ENCODE measurements around the gene KIAA0825.

KIAA0825 gene

GRCh38 chr5:94288937-94289336 lies 329.5 kb downstream of the KIAA0825 start:
- no peak for FAIRE-seq

- no peak for FAIRE-seq
These were observed 332.4 kb downstream of the KIAA0825 start for GRCh38 chr5:94285984-94286383.

- no peak for FAIRE-seq
These were observed 335.3 kb downstream of the KIAA0825 start for GRCh38 chr5:94283093-94283492.

GRCh38 chr5:94281236-94281801 lies 337.1 kb downstream of the KIAA0825 start:
- no peak for FAIRE-seq

GRCh38 chr5:94276751-94277150 lies 341.7 kb downstream of the KIAA0825 start:
- no peak for FAIRE-seq

- no peak for FAIRE-seq
These were observed 342.4 kb downstream of the KIAA0825 start for GRCh38 chr5:94276048-94276447.

- no peak for FAIRE-seq
These were observed 343.7 kb downstream of the KIAA0825 start for GRCh38 chr5:94274707-94275106.

- FAIRE-seq, result no peak
These were observed 350.2 kb downstream of the KIAA0825 start for GRCh38 chr5:94268226-94268625.

GRCh38 chr5:94267350-94267899 lies 351.0 kb downstream of the KIAA0825 start:
- FAIRE-seq, result no peak

GRCh38 chr5:94266170-94266569 lies 352.2 kb downstream of the KIAA0825 start:
- FAIRE-seq, result no peak

GRCh38 chr5:94263068-94263467 lies 355.3 kb downstream of the KIAA0825 start:
- no peak for FAIRE-seq

GRCh38 chr5:94260096-94260495 lies 358.3 kb downstream of the KIAA0825 start:
- FAIRE-seq, result no peak

- FAIRE-seq, result no peak
These were observed 364.2 kb downstream of the KIAA0825 start for GRCh38 chr5:94254214-94254613.

GRCh38 chr5:94250985-94251384 lies 367.4 kb downstream of the KIAA0825 start:
- no peak for FAIRE-seq

GRCh38 chr5:94249430-94249829 lies 369.0 kb downstream of the KIAA0825 start:
- no peak for FAIRE-seq

GRCh38 chr5:94248175-94248875 lies 370.1 kb downstream of the KIAA0825 start:
- FAIRE-seq, result no peak

GRCh38 chr5:94245608-94246007 lies 372.8 kb downstream of the KIAA0825 start:
- no peak for FAIRE-seq

GRCh38 chr5:94244921-94245320 lies 373.5 kb downstream of the KIAA0825 start:
- no peak for FAIRE-seq

GRCh38 chr5:94243612-94244011 lies 374.8 kb downstream of the KIAA0825 start:
- FAIRE-seq, result no peak

- FAIRE-seq, result no peak
These were observed 377.3 kb downstream of the KIAA0825 start for GRCh38 chr5:94240993-94241651.

- FAIRE-seq, result no peak
These were observed 377.8 kb downstream of the KIAA0825 start for GRCh38 chr5:94240596-94240992.

GRCh38 chr5:94240134-94240533 lies 378.3 kb downstream of the KIAA0825 start:
- FAIRE-seq, result no peak

GRCh38 chr5:94239266-94239665 lies 379.1 kb downstream of the KIAA0825 start:
- no peak for FAIRE-seq

- no peak for FAIRE-seq
These were observed 383.4 kb downstream of the KIAA0825 start for GRCh38 chr5:94234987-94235386.

Measured in colon (tissue), 2 donors.